HG02840 (cell line): Measurements from ENCODE around the gene PHLDB1.

ENCODE experiments used
- ATAC-seq: cut with Tn5 transposase; IDR thresholded peaks from one replicate; pipeline ENCODE4 v1.9.1; 2021; ENCODE audit warnings: mild to moderate bottlenecking, moderate library complexity, moderate number of reproducible peaks; ENCODE audit not compliant: unreplicated experiment, low FRiP score

PHLDB1 gene

DNA sequence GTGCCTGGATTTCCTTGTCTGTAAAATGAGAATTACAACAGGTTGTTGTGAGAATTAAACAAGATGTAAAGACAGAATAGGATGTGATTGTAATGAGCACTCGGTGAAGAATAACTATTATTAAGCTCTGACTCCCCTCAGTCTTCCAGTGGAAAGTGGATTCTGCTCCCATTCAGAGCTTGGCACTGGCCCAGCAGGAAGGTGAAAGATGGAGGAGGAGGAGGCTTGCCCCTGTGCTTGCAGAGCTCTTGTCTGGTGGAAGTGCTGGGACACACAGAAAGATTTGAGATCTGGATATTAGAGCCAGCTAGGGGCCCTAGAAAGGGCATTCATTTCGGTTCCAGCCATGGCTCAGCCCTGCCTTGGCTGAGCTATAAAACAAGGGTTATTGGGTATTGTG, 28.2 kb downstream of the PHLDB1 start:
- ATAC-seq = no peak

DNA sequence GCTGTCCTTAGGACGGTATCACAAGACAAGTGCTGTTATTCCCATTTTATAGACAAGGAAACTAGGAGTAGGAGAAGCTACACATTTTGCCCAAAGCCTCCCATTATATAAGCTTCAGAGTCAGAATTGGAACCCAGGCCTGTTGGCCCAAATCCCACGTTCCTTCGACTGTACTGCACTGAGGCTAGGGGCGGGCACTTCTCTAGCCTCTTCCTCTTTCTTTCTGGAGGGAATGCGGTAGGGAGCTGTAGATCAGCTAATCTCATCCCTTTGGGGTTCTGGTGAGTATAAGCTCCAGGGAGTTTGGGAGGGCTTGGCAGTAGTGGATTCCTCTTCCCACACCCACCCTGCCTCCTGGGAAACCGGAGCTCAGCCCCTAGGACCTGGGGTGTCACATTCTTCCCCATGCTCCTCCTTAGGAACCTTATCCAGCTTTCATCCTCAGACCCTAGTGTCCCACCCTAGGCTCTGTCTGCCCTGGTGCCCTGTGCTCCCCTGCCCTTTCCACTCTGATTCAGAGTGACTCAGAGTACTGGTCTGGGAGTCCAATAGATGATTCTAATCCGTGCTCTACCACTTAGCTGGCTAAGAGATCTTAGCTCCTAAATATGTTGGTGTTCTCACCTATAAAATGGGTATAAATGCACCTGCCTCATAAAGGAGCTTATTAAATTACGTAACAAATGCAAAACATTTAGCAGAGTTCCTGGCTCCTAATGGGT, 29.3 kb downstream of the PHLDB1 start:
- ATAC-seq = no peak

DNA sequence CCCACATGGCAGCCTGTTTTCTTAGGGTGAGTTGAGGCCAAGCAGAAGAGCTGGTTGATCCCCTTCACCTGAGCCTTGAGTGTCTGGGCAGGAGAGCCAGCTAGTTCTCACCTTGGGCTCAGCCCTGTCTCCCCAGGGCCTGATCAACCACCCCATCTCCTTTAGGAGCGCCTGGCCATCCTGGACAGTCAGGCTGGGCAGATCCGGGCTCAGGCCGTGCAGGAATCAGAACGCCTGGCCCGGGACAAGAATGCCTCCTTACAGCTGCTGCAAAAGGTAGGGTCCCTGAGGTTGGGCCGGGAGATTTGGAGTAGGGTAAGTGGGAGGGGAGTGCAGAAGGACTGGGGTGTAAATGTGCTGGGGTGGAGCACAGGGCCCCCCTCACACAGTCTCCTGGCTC, 31.3 kb downstream of the PHLDB1 start:
- no peak for ATAC-seq

DNA sequence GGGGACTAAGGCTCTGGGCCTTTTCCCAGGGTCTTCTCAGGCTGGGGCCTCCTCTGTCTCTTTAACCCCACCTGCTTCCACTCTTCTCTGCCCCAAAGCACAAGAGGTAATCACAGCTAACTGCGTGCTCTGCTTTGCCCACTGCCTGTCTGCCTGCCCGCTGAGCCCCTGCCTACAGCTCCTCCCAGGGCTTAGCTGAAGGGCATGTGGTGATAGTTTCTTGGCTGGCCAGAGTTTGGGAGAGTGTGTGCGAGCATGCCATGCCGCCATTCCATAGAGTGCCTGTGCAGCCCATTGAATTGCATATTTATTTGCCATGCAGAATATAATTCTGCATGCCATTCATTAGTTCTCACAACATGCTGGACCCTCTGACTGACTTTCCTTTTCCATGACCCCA, 32.5 kb downstream of the PHLDB1 start:
- no peak for ATAC-seq

DNA sequence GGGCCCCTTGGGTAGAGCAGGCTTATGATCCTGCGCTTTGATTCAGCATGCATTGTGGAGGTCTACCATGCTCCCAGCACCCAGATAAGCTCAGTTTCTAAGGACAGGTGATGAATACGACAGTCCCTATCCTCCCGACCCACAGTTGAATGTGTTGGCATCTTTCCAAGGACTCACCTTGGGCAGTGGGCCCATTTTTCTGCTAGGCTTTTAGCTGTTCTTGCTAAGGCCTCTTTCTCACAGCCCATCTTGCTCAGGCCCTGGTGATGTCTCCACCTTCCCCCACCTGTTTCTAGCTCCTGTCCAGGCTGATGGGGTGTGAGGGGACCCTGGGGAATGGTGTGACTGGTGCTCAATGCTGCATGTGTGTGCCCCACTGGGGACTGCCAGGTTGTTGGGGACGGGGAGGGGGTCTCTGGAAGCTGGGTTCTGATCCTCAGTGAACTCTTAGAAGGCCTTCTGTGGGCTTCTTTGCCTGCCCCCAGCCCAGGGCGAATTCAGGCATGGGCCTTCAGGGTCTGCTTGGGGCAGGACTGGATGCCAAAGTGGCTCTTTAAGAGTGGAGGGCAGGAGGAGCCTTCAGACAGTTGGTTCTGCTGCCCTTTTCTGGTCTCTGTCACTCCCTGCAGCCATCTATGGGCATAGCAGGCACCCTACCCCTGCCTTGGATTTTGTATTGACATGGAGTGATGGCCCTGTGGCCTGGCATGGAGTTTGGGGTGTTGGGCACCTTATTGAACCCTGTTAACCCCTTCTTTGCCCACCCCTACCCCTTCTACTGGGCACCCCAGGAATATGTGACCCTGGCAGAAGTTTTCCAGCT, 33.1 kb downstream of the PHLDB1 start:
- ATAC-seq = no peak

DNA sequence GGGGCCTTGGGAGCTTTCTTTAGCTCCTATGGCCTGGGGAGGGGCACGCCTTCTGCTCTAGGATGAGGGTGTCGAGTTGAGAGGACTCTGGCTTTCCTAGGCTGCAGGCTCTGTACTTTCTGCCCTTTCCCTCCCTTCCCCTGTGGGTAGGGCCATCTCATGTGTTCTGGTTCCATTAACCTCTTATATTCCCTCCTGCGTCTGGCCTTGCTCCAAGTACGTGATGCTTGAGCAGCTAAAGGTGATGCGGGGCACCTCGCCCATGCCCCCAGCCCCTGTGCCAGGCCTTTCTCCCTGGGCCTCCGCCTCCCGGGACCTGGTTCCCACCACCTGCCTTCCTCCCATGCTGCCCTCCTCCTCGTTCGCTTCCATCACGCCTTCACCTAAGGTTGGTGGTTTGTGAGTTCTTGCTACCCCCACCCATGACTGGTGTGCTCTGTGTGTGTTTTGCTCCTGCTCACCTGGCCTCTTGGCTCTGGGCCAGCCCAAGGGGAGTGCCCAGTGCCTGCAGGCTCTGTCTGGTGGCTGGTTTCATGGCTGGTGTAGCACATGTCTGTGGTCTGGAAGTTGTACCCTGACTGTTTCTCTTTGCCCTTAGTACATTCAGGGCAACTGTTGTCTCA, 34.1 kb downstream of the PHLDB1 start:
- ATAC-seq = no peak

DNA sequence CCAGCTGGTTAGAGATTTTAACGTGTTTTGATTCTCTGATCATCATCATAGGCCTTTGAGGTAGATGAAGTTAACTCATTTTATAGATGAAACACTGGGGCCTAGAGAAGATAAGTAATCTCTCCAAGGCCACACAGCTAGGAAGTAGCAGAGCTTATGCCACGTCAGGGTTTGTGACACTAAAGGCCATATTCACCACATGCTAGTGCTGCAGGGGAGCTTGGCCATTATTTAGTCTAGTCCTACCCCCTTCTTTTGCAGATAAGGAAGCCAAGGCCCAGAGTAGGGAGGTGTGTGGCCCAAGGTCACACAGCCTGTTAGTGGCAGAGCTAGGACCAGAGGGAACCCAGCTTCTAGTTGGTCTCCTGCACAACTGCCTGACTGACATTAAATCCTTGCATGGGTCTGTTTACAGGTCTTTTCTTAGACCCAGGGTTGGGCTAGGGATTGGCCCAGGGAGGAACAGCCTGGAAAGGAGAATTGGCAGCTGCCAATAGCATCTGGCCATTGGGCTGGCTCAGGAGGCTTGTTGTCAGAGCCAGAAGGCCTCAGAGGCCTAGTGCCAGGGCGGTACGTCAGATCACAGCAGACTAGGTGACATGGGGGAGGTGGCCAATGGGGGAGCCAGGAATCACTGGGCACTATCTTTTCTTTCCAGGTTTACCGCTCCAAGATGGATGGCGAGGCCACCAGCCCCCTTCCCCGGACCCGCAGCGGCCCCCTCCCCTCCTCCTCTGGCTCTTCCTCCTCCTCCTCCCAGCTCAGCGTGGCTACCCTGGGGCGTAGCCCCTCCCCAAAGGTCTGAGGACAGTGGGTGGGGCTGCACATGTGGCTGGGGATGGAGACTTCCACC, 36.0 kb downstream of the PHLDB1 start:
- no peak for ATAC-seq

DNA sequence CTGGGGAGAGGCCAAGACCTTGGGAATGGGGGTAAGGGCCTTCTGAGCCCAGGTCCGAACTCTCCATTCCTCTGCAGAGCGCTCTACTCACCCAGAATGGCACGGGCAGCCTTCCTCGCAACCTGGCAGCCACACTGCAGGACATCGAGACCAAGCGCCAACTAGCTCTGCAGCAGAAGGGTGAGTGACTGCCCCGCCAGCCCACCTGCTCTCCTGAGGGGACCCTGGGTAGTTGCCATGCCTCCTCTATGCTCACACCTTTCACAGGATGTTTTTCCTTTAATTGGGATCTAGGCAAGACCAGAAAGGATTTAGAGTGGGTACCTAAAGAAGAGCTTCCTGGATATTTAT, 36.6 kb downstream of the PHLDB1 start:
- no peak for ATAC-seq

DNA sequence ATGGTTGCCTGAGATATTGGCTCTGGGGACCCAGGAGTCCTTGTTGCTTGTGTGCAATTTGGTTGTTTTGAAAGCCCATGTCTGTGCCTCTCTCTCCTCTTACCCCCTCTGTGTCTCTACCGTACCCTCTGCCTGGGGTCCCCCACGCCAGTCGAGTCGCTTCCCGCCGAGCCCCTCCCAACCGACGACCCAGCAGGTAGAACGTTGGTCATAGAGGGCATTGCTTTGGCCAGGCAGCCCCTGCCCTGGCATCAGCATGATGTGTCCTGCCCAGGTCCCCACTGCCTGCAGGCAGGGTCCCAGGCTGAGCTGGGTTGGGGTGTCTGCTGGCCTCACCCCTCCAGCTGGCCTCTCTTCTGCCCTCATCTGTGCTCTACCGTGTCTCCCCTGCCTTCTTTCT, 37.1 kb downstream of the PHLDB1 start:
- no peak for ATAC-seq

DNA sequence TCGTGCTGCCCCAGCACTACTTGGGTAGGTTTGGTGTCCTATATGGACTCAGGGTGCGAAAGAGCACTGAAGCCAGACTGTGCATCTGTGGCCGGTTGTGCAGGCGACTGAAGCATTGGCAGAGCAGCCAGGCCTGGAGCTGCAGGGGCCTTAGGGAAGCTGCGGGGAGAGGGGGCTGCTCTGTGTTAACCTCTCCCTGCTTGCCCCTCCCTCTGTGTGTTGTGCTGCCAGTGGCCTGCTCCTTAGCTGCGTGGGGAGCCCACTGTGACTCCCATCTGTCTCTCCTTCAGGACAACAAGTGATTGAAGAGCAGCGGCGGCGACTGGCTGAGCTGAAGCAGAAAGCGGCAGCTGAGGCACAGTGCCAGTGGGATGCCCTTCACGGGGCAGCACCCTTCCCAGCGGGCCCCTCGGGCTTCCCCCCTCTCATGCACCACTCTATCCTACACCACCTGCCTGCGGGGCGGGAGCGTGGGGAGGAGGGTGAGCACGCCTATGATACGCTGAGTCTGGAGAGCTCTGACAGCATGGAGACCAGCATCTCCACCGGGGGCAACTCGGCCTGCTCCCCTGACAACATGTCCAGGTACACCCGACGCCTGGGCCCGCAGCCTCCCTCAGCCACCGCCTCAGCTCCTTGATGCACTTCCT, 37.8 kb downstream of the PHLDB1 start:
- ATAC-seq = no peak

DNA sequence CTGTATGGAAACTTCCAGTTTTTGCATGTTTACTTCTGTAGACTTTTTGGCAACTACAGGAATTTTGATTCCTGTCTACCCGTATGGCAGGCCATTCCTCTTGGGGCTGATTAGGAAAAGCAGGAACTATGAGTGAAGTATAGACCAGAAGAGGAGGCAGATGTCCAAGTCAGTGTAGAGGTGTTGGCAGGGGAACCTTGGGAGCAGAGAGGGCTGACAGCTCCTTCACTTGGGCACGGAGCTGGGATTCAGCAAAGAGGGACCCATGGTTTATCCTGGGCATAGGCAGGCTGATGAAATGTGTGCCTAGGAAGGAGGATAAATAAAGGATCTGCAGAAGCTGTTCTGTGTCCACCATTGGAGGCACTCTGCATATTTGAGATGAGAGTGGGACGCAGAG, 39.0 kb downstream of the PHLDB1 start:
- no peak for ATAC-seq

DNA sequence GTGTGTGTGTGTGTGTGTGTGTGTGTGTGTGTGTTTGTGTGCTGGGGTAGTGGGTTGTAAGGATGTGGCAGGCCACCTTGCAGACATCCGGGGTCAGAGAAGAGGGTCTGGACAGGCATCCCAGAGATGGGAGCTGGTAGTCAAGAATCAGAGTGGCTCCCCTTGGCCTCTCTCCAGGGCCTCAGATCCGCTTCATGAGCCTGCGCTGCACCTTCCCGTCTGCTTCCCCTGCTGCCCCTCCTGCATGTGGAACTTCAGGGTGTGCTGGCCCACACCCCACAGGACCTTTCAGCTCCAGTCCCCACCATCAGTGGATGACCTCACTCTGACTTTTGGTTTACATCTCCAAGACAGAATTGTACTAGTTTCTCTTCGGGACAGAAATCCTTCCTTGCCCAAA, 40.9 kb downstream of the PHLDB1 start:
- ATAC-seq = no peak

DNA sequence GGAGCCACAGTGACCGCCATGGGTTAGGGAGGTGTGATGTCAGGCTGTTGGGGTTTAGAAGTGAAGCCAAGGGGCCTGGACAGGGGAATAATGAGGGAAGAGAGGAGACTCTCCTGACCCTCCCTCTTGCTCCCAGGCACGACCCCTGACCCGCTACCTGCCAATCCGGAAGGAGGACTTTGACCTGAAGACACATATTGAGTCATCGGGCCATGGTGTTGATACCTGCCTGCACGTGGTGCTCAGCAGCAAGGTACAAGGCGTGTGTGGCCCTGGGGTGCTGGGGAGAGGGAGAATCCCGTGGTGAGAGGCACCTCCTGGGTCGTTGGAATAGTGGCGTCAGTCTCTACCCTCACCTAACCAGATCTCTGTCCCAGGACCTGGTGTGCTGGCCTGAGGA, 42.5 kb downstream of the PHLDB1 start:
- ATAC-seq = no peak

DNA sequence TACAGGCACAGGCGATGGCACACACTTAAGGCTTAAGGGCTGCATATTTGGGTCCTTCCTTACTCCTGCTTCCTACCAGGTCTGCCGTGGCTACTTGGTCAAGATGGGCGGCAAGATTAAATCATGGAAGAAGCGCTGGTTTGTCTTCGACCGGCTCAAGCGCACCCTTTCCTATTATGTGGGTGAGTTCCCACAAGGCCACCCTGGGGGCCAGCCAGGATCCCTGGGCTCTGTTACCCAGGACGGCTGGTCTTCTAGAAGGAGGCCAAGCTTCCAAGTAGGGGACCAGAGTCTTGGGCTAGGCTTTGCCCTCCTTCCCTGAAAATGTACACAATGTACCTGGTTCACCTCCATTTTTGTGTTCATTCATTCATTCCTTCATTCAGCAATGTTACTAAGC, 43.0 kb downstream of the PHLDB1 start:
- ATAC-seq = no peak

DNA sequence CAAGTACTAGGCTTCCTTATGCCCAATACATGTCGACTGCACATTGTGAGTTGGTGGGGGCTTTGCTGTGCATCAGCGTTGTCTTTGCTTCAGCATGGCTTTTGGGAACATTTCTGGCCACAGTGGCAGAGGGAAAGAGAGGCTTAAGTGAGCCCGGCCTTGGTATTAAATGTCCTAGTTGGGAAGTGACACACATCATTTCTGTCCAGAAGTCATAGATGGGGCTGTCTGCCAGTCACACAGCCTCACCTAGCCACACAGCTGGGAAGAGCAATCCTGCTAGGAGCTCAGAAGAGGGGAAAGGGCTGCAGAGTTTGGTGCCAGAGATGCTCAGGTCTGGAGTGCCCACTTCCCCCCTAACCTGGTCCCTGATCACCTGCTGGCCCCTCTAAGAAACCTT, 44.4 kb downstream of the PHLDB1 start:
- ATAC-seq = no peak

DNA sequence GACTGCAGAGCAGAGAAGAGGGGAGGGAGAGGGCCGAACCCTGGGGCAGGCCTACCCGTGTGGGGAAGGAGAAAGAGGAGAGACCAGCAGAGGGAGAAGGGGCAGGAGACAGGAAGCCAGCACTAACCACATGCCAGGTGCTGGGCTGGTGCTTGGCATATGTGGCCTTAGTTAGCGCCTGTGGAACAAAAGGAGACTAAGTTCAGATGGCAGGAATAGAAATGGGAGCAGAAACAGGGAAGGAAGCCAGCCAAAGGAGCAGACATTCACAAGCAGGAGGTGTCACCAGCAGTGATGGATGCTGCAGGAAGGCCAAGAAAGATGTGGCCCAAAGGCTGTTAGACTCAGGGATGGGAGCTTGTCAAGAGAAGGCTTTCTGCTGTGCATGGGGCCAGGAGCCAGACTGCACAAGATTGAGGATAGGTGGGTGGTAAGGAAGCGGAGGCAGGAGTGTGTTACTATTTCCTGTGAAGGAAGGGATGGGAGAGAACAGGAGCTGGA, 45.3 kb downstream of the PHLDB1 start:
- ATAC-seq = no peak

DNA sequence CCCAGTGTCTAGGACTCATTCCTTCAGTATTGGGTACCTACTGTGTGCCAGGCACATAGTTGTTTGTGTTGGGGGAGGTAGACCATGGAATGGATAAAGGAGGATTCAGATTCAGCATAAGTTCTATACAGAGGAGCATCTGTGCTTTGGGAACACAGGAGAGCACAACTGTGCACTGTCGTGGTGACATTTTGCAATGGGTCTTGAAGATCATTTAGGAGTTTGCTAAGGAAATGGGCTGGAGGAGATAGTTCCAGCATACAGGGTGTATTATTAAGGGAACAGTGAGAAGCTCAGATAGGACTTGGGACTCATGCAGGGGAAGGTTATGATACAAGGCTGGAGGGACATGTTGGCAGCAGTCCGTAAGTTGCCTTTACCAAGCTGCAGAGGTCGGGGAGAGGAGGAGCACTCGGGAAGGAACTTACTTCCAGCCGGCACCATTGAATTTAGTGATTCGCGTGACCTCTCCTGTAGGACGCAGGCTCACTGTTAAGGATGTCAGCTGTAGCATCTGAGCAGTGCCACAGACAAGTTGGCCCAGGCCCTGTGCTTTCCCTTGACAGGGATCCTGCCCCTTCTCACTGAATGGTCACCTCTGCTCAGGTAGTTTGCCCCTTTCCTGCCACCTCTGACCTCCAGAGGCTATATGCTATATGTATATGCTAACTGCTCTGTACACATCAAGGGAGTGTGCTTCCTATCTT, 46.4 kb downstream of the PHLDB1 start:
- ATAC-seq = no peak

DNA sequence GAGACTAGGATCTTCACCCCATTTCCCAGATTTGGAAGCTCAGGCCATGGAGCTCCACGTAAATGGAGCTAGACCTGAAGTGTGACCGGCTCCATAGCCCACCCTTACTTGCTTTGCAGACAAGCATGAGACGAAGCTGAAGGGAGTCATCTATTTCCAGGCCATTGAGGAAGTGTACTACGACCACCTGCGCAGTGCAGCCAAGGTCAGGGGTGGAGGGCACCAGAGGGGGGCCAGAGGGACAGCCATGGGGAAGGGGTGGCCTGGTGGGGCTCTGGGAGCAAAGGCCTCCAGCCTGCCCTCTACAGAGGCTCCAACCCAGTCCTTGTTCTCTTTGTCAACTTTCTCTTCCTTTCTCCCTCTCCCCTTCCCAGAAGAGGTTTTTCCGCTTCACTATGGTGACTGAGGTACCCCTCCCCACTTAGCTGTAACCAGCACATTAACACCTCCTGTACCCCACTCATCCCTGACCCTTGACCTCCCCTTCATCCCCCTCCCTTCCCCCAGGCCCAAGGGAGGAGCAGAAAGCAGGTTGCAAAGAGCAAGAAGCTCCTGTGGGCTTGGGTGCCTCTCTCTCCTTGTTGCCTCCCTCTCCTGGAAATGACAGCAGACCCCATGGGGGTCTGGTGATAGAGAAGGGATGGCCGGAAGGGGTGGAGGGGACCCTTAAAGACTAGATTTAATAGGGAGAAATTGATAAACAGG, 48.2 kb downstream of the PHLDB1 start:
- no peak for ATAC-seq
